DMS153 treated with DMSO at 0.1 percent for 48 hours (cell line): ENCODE data around the gene COQ2.
"Not testable (repeated sequence)": the region's sequence is repeated elsewhere in the genome, so short reads cannot be mapped to it uniquely, and the experiment has no call there.

Experiments
- DNase-seq: peaks from one replicate; lab custom pipeline; 2025; ENCODE audit not compliant: unreplicated experiment; lab: John Stamatoyannopoulos, UW

The COQ2 gene, protein sequence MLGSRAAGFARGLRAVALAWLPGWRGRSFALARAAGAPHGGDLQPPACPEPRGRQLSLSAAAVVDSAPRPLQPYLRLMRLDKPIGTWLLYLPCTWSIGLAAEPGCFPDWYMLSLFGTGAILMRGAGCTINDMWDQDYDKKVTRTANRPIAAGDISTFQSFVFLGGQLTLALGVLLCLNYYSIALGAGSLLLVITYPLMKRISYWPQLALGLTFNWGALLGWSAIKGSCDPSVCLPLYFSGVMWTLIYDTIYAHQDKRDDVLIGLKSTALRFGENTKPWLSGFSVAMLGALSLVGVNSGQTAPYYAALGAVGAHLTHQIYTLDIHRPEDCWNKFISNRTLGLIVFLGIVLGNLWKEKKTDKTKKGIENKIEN

DNA sequence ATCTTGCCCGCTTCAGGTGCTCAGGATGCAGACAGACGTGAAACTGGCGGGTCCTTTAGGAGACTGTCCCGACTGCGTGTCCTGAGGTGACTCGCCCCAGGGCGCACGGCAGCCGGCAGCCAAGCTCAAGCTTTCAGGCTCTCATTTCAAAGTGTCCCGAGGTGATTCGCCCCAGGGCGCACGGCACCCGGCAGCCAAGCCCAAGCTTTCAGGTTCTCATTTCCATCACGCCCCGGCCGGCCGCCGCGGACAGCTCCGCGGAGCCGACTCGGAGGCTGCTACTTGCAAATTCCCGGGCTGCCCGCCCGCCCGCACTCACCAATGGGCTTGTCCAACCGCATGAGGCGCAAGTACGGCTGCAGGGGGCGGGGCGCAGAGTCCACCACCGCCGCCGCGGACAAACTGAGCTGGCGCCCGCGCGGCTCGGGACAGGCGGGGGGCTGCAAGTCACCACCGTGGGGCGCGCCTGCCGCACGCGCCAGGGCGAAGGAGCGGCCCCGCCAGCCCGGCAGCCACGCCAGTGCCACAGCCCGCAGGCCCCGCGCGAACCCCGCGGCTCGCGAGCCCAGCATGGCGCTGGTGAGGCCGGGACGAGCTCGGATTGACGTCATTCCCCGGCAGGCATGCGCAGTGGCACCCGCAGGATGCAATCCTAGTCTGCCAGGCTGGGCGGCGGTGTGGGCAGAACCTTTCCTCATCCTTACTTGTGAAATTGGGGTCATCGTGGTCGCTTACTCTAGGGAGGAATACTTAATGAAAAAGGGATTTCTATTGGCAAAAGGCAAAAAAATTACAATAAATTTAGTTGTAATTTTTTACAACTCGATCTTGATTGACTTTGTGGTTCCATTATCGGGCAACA lies at the start of gene COQ2:
Gene COQ2 (minus strand): TSS at position 606 of the 862 bp plus-strand sequence. CDS start 34 bp downstream, at position 572.
- peak; percentile 77 for DNase-seq

GRCh38 chr4:83331956-83332355 lies 47.4 kb upstream of the COQ2 start:
- DNase-seq: no peak

DNA sequence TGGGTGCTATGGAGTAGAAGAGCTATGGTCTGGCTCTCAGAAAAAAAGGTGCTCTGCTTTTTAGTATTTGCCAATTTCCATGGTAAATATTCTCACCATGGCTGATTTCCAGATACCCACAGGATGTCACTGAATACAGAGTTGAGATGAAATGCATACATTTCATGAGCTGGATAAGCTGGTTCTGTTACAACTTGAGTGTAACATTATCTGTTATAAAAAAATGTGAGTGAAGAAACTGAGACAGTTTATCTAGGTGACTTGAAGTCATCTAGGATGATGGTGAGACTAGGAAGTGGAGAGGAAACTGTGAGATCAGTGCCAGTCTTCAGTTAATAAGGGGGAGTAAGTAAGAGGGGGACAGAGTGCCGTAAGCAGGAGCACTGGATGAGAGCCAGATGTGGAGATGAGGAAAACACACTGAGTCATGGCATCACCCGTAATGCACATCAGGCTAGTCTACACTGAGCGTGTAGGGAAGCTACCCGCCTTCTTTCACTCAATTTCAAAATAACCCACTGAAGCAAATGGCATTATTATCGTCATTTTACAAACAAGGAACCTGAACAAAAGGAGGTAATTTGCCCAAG lies 45.0 kb upstream of the COQ2 start:
- DNase-seq: no peak

DNA sequence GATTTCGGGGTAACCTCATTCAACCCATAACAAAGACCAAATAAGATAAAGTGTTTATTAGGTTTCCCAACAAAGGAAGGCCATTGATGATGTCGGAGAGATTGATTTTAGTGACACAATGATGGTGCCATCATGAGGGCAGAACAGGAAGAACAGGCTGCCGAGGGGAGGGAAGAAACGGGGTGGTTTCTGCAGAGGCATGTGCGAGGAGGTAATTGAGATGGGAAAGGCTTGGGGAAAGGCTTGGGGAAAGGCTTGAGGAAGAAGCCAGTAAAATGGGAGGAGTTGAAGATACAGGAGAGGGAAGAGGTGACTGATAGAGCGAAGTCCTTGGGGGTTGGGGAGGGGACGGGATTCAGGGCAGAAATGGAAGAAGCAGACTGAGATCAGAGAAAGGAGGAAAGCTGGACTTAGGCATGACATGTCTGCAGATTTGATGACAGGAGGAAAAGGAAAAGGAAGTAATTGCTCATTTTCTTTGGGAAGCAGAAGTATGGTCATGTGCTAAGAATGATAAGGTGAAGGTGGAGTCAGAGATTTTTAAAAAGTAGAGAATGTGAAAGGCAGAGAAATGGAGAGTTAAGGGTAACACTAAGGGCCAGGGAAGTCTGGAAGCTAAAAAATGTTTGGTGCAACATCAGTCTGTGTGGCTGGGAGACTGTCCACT lies 44.1 kb upstream of the COQ2 start:
- no peak for DNase-seq

GRCh38 chr4:83326546-83326945 lies 41.9 kb upstream of the COQ2 start:
- no peak for DNase-seq

DNA sequence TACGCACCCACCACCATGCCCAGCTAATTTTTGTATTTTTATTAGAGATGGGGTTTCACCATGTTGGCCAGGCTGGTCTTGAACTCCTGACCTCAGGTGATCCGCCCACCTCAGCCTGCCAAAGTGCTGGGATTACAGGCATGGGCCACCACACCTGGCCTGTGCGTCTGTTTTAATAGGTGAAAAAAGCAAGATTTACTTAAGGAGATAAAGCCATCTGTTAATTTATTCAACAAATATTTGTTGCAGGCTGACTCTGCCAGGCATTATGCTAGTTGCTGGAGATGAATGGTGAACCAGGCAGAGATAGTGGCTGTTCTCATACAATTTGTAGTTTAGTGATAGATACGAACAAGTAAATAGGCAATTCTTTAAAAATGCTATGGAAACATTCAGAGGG lies 40.7 kb upstream of the COQ2 start:
- DNase-seq: not testable (repeated sequence)

DNA sequence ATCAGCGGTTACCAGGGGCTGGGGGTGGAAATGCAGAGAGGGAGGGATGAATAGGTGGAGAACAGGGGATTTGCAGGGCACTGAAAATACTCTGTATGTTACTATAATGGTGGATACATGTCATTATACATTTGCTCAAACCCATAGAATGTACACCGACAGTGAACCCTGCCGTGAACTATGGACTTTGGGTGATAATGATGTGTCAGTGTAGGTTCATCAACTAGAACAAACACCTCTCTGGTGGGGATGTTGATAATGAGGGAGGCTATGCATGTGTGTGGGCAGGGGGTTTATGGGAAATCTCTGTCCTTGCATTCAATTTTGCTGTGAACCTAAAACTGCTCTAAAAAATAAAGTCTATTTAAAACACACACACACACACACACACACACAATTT lies 38.5 kb upstream of the COQ2 start:
- DNase-seq: no peak

GRCh38 chr4:83320548-83320947 lies 36.0 kb upstream of the COQ2 start:
- DNase-seq: no peak

- no peak for DNase-seq
These were observed 34.1 kb upstream of the COQ2 start for GRCh38 chr4:83318666-83319065.

- DNase-seq: no peak
These were observed 33.1 kb upstream of the COQ2 start for GRCh38 chr4:83317671-83318070.

GRCh38 chr4:83316459-83317165 lies 32.0 kb upstream of the COQ2 start:
- no peak for DNase-seq

GRCh38 chr4:83315341-83315870 lies 30.8 kb upstream of the COQ2 start:
- DNase-seq: no peak

- DNase-seq: no peak
These were observed 24.1 kb upstream of the COQ2 start for GRCh38 chr4:83308672-83309071.

DNA sequence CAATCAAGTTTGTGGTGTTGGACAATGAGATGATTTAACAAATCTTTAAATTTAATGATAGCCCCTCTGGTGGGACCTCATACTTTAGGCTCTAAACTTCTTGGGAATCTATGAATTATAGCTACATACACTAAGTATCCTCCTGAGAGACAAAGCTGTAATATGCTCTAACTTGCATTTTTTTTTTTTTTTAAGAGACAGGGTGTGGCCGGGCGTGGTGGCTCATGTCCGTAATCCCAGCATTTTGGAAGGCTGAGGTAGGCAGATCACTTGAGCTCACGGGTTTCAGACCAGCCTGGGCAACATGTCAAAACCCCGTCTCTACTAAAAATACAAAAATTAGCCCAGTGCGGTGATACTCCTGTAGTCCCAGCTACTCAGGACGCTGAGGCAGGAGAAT lies 23.3 kb upstream of the COQ2 start:
- no peak for DNase-seq

DNA sequence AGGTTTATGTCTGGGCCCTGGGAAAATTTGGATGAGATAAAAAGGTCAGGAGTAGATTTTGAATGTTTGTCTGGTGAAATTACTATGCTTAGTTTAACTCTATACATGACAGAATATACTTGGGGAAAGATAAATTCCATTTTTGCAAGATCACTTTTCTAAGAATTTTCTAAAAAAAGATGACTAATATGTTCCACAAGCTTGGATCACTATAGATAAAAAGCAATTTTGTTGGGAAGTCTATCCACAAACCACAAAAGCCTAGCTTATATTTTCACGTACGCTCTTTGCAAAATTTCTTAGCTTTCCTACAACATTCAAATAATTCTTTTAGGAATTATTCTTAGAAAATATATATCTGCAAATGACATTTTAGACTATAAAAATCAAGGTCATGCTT lies 20.6 kb upstream of the COQ2 start:
- DNase-seq: no peak

DNA sequence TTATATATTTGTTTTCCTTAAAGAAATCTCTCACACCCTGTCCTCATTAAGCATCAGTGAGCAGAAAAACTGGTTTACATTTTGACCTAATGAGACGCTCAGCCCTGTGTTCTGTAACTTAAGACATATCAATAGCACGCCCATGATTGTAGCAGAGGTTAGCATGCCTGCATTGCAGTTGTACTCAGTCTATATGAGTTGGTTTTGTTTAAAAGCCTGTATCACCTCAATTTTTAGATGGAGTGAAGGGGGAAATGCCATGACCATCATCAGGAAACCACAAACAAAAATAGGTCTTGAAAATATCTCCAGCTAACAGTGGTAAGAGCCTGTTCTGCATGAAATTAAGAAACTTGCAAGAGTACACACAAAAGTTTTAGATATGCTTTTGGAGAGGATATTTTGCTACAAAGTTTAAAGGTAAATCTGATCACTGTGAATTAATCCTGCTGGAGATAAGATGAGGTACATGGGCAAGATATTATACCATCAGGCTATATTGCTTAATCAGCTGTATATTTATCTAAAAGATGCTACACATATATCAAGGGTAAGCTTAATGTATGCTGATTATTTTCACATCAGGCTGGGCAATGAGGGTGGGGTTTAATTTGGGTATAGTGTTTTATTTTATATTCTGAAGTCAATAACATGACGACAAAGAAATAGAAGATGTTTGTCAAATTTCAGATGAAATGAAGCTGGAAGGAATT lies 13.1 kb upstream of the COQ2 start:
- no peak for DNase-seq

DNA sequence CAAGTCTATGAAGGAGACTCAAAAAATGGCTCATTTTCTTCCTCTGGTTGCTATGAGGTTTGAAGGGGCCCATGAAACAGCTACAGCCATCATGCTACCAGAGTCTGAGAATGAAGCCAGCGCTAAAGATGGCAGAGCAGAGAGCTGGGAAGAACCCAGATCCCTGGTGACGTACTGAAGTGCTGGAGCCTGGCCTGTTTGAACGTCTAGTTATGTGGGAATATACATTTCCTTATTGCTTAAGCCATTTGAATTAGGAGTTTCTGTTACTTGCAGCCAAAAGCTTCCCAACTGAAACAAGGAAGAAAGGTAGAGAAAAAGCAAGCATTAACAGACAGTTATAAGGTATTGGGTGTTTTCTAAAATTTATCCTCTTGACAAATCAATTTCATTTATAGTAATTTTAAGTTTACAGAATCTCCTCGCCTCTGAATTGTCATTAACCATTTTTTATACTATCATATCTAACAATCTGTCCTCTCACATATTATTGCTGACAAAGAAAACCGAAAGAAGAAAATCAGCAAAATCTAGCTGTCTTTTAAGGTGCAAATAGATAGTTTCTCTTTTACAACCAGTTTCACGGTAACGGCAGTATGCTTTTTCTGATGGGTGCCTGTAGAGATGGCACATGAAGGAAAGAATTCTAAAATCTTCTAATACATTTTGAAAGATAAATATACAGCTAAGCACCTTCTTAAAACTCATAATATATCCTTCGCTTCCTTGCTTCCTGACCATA lies 8.9 kb upstream of the COQ2 start:
- no peak for DNase-seq

GRCh38 chr4:83290059-83290774 lies 5.6 kb upstream of the COQ2 start:
- DNase-seq: not testable (repeated sequence)
